Measurements from ENCODE around the gene KDM4B. TPM values are rescaled to one million over a fixed set of nuclear protein-coding genes. Genes with fewer than 3 reads are reported as not detected.

Gene KDM4B
- polyA plus RNA-seq, 1 of the 3 experiments (the other 2 are of a cell fraction): 12.2 TPM

DNA sequence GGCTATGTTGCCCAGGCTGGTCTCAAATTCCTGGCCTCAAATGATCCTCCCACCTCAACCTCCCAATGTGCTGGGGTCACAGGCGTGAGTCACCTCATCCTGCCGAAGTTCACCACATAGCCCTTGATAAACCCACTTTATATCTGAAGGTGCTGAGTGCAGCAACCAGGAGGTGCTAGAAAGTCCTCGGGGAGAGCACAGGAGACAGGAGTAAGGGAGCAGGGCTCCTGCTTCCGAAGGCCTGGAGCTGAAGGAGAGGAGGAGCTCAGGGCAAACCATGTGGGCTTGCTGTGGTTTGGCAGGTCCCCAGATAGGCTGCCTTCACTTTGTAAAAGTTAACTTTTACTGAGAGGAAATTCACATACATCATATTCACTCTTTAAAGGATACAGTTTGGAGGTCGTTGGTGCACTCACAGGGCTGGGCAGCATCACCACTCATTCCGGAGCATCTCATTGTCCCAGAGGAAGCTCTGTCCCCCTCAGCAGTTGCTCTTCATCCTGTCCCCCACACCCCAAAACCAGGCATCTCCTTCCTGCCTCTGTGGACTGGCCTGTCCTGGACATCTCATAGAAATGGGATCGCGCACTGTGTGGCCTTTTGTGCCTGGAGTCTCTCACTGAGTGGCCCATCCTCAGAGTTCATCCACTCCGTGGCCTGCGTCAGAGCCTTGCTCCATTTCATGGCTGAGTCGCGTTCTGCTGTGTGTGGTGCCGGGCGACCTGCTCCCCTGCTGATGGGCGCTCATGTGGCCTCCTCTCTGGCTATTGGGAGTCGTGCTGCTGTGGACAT lies 49.5 kb downstream of the KDM4B start (continued):
- TF ChIP-seq GATA2 (CRISPR knock-in tag; IDR thresholded peaks at IDR 0.05) (no peak), CHD2 (IDR thresholded peaks at IDR 0.05; ENCODE audit: low read length, partially characterized antibody) (no peak)

DNA sequence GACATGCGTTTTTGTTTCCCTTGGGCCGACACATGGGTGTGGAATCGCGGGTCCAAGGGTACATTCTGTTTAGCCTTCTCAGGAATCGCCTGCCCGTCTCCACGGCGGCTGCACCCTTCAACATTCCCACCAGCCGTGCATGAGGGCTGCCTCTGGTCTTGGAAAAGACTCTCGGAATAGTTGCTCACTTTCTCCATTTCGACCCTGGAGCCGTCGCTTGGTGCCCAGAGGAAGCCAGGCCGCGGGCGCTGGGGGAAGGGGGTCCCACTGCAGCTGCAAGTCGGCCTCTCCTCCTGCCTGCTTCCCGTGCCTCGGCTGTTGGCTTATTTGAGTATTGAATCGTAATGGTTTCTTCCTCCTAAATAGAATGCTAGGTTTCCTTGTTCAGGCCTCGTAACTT lies 51.5 kb downstream of the KDM4B start:
- CTCF ChIA-PET: interaction anchor here (1.5 kb wide), 1 partner anchor 147 kb away, joined by 3 read pairs; no protein-coding TSS in a partner anchor

More for the DNA sequence above, 51.5 kb downstream of the KDM4B start:
- no peak overlapping the region for H3K4me3 ChIP-seq (ENCODE audit: low read depth in 2 of 2, low read length in 1 of 2)
- no peaks in the 10 kb centered on the region for H3K27me3 ChIP-seq (ENCODE audit: insufficient read depth)
- DNase-seq: no peak
- H3K27ac ChIP-seq (ENCODE audit: low read depth in 2 of 2, low read length in 1 of 2): no peak overlapping the region
- peaks cover 4% of the 10 kb centered on the region for H3F3A ChIP-seq (replicated peaks; ENCODE audit: insufficient read depth)
- H3K9me2 ChIP-seq: no peaks in the 10 kb centered on the region
- WGBS (ENCODE audit: low lambda C conversion rate): 97% methylated on average over 21 of the region's 21 CpGs
- no peaks in the 10 kb centered on the region for H3K9me3 ChIP-seq
- TF ChIP-seq TAF1 (IDR thresholded peaks at IDR 0.05; ENCODE audit: borderline replicate concordance, low read depth, low read length) (no peak), RXRA (IDR thresholded peaks at IDR 0.05; ENCODE audit: borderline replicate concordance, low read depth) (no peak), GATA2 (CRISPR knock-in tag; IDR thresholded peaks at IDR 0.05) (no peak), RAD21 (IDR thresholded peaks at IDR 0.05; ENCODE audit: low read length) (no peak), NRF1 (IDR thresholded peaks at IDR 0.05; ENCODE audit: low read depth, low read length) (no peak), POLR2AphosphoS5 (IDR thresholded peaks at IDR 0.05; ENCODE audit: low read depth, low read length) (no peak), EZH2phosphoT487 (IDR thresholded peaks at IDR 0.05; ENCODE audit: borderline replicate concordance, low read depth) (no peak)
- TF ChIP-seq, protein P1, sequence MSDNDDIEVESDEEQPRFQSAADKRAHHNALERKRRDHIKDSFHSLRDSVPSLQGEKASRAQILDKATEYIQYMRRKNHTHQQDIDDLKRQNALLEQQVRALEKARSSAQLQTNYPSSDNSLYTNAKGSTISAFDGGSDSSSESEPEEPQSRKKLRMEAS (IDR thresholded peaks at IDR 0.05; ENCODE audit: low read depth): no peak
- TF ChIP-seq, protein P2, sequence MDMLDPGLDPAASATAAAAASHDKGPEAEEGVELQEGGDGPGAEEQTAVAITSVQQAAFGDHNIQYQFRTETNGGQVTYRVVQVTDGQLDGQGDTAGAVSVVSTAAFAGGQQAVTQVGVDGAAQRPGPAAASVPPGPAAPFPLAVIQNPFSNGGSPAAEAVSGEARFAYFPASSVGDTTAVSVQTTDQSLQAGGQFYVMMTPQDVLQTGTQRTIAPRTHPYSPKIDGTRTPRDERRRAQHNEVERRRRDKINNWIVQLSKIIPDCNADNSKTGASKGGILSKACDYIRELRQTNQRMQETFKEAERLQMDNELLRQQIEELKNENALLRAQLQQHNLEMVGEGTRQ (IDR thresholded peaks at IDR 0.05; ENCODE audit: borderline replicate concordance, low read depth, low read length): no peak
- TF ChIP-seq, protein P3, sequence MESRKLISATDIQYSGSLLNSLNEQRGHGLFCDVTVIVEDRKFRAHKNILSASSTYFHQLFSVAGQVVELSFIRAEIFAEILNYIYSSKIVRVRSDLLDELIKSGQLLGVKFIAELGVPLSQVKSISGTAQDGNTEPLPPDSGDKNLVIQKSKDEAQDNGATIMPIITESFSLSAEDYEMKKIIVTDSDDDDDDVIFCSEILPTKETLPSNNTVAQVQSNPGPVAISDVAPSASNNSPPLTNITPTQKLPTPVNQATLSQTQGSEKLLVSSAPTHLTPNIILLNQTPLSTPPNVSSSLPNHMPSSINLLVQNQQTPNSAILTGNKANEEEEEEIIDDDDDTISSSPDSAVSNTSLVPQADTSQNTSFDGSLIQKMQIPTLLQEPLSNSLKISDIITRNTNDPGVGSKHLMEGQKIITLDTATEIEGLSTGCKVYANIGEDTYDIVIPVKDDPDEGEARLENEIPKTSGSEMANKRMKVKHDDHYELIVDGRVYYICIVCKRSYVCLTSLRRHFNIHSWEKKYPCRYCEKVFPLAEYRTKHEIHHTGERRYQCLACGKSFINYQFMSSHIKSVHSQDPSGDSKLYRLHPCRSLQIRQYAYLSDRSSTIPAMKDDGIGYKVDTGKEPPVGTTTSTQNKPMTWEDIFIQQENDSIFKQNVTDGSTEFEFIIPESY (IDR thresholded peaks at IDR 0.05; ENCODE audit: borderline replicate concordance, low read depth): no peak
- TF ChIP-seq, protein P4, sequence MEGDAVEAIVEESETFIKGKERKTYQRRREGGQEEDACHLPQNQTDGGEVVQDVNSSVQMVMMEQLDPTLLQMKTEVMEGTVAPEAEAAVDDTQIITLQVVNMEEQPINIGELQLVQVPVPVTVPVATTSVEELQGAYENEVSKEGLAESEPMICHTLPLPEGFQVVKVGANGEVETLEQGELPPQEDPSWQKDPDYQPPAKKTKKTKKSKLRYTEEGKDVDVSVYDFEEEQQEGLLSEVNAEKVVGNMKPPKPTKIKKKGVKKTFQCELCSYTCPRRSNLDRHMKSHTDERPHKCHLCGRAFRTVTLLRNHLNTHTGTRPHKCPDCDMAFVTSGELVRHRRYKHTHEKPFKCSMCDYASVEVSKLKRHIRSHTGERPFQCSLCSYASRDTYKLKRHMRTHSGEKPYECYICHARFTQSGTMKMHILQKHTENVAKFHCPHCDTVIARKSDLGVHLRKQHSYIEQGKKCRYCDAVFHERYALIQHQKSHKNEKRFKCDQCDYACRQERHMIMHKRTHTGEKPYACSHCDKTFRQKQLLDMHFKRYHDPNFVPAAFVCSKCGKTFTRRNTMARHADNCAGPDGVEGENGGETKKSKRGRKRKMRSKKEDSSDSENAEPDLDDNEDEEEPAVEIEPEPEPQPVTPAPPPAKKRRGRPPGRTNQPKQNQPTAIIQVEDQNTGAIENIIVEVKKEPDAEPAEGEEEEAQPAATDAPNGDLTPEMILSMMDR (IDR thresholded peaks at IDR 0.05): no peak
- TF ChIP-seq, protein P5, sequence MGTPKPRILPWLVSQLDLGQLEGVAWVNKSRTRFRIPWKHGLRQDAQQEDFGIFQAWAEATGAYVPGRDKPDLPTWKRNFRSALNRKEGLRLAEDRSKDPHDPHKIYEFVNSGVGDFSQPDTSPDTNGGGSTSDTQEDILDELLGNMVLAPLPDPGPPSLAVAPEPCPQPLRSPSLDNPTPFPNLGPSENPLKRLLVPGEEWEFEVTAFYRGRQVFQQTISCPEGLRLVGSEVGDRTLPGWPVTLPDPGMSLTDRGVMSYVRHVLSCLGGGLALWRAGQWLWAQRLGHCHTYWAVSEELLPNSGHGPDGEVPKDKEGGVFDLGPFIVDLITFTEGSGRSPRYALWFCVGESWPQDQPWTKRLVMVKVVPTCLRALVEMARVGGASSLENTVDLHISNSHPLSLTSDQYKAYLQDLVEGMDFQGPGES (IDR thresholded peaks at IDR 0.05; ENCODE audit: low read depth, low read length): no peak
- H3K79me2 ChIP-seq (ENCODE audit: insufficient read depth): peaks cover 61% of the 10 kb centered on the region
- POLR2A ChIA-PET: no interaction called here
- H3K4me2 ChIP-seq: no peak overlapping the region
- H3K9ac ChIP-seq: no peak overlapping the region
- H4K20me1 ChIP-seq (ENCODE audit: insufficient read depth): peaks cover 63% of the 10 kb centered on the region
- H2AFZ ChIP-seq (ENCODE audit: low read depth): no peak overlapping the region
- H3K4me1 ChIP-seq (ENCODE audit: control insufficient read depth in 1 of 2, insufficient read depth in 2 of 2, low read depth in 1 of 2, low read length in 1 of 2): peaks cover 0 to 3% of the 10 kb centered on the region in 2 experiments; a peak in 1 of 4 replicates
- peaks cover 4 to 6% of the 10 kb centered on the region in 2 experiments for H3K36me3 ChIP-seq (replicated peaks in 1 of 2; ENCODE audit: control insufficient read depth in 1 of 2, insufficient read depth in 2 of 2, low read length in 1 of 2)
